GM18498 (cell line): Measurements from ENCODE around the gene UGT1A4.
"Not testable (repeated sequence)": the region's sequence is repeated elsewhere in the genome, so short reads cannot be mapped to it uniquely, and the experiment has no call there.

ENCODE experiments used
- ATAC-seq: cut with Tn5 transposase; IDR thresholded peaks from one replicate; pipeline ENCODE4 v1.9.1; 2021; ENCODE audit warnings: mild to moderate bottlenecking, moderate library complexity; ENCODE audit not compliant: unreplicated experiment

Gene UGT1A4

DNA sequence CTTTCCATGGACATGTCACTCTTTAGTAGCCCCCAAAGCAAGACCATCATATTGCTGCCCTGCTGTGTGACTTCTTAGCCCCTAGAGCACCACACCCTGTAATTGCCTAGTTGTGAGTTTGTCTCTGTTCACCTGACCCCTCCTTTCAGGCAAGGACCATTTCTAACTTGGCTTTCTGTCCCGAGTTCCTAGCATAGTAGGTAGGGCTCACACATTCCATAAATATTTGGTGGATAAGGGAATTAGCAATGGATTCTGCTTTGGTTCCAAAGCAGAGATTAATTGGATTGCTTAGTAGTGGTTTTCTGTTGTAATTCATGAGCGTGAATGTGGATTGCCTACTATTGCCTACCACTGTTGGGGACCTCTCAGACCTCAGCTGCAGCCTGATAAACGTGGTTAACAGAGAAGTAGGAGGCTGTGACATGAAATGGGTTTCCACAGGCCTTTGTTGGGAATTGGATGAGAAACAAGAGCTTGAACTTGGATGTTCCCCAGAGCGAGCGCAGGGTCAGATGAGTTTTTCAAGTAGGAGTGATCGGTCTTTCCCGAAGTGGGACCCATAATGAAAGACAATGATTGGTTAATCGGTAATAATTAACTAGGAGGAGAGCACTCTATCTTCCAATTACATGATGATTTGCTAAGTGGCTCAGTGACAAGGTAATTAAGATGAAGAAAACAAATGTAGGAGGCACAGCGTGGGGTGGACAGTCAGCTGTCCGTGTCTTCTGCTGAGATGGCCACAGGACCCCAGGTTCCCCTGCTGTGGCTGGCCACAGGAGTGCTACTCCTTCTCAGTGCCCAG lies 28.1 kb downstream of the UGT1A4 start:
- no peak for ATAC-seq

DNA sequence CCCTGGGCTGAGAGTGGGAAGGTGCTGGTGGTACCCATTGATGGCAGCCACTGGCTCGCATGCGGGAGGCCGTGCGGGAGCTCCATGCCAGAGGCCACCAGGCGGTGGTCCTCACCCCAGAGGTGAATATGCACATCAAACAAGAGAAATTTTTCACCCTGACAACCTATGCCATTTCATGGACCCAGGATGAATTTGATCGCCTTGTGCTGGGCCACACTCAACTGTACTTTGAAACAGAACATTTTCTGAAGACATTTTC lies 28.7 kb downstream of the UGT1A4 start:
- no peak for ATAC-seq

GRCh38 chr2:233750689-233751088 lies 32.2 kb downstream of the UGT1A4 start:
- not testable (repeated sequence) for ATAC-seq

GRCh38 chr2:233751212-233752009 lies 32.9 kb downstream of the UGT1A4 start:
- ATAC-seq = not testable (repeated sequence)

GRCh38 chr2:233754872-233755611 lies 36.5 kb downstream of the UGT1A4 start:
- no peak for ATAC-seq

DNA sequence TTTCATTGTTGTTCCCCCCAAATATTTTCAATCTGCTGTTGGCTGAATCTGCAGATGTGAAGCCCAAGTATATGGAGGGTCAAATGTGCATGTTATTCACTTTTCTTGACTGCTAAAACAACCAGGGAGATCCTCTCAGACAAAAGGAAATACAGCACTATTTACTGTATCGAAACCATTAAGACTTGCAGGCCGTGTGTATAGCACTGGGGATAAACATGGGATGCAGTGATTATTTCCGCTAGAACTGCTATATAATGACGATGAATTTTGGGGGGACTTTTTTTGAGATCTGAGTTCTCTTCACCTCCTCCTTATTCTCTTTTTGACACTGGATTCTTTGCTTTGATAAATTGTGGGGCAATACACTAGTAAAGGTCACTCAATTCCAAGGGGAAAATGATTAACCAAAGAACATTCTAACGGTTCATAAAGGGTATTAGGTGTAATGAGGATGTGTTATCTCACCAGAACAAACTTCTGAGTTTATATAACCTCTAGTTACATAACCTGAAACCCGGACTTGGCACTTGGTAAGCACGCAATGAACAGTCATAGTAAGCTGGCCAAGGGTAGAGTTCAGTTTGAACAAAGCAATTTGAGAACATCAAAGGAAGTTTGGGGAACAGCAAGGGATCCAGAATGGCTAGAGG lies 38.0 kb downstream of the UGT1A4 start:
- no peak for ATAC-seq

GRCh38 chr2:233758141-233758540 lies 39.6 kb downstream of the UGT1A4 start:
- no peak for ATAC-seq

GRCh38 chr2:233758849-233759248 lies 40.3 kb downstream of the UGT1A4 start:
- ATAC-seq = no peak

DNA sequence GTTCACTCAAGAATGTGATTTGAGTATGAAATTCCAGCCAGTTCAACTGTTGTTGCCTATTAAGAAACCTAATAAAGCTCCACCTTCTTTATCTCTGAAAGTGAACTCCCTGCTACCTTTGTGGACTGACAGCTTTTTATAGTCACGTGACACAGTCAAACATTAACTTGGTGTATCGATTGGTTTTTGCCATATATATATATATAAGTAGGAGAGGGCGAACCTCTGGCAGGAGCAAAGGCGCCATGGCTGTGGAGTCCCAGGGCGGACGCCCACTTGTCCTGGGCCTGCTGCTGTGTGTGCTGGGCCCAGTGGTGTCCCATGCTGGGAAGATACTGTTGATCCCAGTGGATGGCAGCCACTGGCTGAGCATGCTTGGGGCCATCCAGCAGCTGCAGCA lies 41.5 kb downstream of the UGT1A4 start, which contains the start of gene UGT1A1:
UGT1A1 (plus strand) TSS at position 228 of the 400 bp plus-strand sequence; CDS start at position 246, 18 bp downstream.
- ATAC-seq = no peak

GRCh38 chr2:233761040-233761769 lies 42.7 kb downstream of the UGT1A4 start:
- no peak for ATAC-seq

- no peak for ATAC-seq
Observed at GRCh38 chr2:233764264-233764663, 45.7 kb downstream of the UGT1A4 start.

- ATAC-seq = no peak
Observed at GRCh38 chr2:233764761-233765160, 46.2 kb downstream of the UGT1A4 start.

DNA sequence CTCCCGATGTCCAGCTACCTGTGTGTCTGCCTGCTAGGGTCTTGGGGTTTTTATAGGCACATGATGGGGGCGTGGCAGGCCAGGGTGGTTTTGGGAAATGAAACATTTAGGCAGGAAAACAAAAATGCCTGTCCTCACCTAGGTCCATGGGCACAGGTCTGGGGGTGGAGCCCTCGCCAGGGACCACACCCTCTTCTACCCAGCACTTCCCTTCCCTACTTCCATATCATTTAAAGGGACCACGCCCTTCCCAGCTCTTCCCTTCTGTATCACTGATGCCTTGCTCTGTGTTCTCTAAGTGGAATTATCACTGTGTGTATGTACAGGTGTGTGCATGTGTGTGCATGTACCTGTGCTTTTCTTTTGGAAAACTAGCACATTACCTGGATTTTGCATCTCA lies 47.9 kb downstream of the UGT1A4 start:
- ATAC-seq = no peak

DNA sequence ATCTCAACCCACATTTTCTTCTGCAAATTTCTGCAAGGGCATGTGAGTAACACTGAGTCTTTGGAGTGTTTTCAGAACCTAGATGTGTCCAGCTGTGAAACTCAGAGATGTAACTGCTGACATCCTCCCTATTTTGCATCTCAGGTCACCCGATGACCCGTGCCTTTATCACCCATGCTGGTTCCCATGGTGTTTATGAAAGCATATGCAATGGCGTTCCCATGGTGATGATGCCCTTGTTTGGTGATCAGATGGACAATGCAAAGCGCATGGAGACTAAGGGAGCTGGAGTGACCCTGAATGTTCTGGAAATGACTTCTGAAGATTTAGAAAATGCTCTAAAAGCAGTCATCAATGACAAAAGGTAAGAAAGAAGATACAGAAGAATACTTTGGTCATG lies 49.5 kb downstream of the UGT1A4 start:
- no peak for ATAC-seq

DNA sequence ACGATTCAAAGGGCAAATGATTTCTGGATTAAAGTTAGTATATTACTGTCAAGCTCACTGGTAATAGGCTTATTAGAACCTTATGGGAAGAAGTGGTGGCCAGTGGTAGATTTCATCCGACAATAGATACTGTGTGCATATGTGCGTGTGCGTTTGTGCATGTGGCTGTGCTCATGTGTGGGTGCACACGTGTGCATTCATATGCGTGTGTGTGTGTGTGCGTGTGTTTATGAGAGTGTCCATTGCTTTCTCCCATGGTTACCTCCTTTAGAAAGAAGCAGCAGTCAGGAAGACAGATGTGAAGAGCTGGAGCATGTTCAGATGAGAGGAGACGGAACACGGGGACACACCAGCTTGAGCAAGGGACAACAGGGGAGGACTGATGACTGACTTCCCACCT lies 50.7 kb downstream of the UGT1A4 start:
- ATAC-seq = no peak

DNA sequence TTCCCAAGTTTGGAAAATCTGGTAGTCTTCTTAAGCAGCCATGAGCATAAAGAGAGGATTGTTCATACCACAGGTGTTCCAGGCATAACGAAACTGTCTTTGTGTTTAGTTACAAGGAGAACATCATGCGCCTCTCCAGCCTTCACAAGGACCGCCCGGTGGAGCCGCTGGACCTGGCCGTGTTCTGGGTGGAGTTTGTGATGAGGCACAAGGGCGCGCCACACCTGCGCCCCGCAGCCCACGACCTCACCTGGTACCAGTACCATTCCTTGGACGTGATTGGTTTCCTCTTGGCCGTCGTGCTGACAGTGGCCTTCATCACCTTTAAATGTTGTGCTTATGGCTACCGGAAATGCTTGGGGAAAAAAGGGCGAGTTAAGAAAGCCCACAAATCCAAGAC lies 53.6 kb downstream of the UGT1A4 start:
- no peak for ATAC-seq

DNA sequence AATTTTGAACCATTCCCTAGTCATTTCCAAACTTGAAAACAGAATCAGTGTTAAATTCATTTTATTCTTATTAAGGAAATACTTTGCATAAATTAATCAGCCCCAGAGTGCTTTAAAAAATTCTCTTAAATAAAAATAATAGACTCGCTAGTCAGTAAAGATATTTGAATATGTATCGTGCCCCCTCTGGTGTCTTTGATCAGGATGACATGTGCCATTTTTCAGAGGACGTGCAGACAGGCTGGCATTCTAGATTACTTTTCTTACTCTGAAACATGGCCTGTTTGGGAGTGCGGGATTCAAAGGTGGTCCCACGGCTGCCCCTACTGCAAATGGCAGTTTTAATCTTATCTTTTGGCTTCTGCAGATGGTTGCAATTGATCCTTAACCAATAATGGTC lies 54.0 kb downstream of the UGT1A4 start:
- no peak for ATAC-seq

DNA sequence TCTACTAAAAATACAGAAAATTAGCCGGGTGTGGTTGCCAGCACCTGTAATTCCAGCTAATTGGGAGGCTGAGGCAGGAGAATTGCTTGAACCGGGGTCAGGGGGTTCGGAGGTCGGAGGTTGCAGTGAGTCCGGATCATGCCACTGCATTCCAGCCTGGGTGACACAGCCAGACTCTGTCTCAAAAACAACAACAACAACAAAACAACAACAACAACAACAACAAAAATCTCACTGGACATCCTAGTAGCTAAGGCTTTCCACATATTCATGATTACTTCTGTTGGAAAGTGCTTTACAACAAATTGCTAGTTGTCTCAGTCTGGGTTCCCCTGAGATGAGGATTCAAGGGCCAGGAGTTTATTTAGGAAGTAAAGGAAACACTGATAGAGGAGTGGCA lies 55.3 kb downstream of the UGT1A4 start:
- no peak for ATAC-seq

DNA sequence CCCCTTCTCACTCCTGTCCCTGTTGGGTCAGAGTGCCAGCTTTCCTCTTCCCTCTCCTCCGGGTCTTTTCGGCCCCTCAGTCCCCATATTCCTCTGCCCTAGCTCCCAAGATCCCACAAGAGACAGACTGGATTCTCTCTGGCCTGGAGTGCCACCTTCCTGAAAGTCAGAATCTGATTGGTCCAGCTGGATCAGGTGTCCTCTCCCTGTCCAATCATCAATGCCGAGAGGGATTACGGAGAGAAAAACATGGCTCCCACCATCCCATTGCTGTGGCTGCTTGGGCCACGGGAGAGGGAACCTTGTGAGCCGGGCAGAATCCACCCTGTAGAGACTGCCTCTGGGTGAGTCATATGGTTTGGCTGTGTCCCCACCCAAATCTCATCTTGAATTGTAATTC lies 56.9 kb downstream of the UGT1A4 start:
- no peak for ATAC-seq

DNA sequence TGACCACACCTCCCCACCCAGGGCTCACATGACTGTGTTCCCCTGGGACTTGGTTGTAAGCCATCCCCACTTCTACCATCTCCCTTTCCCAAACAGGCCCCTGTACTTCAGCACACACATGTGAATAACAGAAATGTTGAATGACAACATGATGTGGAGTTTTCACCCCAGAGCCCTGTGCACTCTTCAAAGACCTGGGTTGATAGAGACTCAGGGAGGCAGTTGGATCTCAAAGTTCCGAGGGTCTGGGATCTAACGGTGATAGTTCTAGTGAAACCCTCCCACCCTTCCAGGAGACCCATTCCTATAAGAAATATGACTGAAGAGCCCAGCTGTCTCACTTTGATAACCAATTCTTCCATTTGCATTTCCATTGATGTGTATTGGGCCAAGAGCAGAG lies 59.5 kb downstream of the UGT1A4 start, which contains the start of gene MROH2A:
MROH2A (plus strand) TSS at position 301 of the 400 bp plus-strand sequence. CDS start 1,029 bp downstream, outside the sequence.
- ATAC-seq = no peak
